ENCODE data around the gene MBD3L4.

DNA sequence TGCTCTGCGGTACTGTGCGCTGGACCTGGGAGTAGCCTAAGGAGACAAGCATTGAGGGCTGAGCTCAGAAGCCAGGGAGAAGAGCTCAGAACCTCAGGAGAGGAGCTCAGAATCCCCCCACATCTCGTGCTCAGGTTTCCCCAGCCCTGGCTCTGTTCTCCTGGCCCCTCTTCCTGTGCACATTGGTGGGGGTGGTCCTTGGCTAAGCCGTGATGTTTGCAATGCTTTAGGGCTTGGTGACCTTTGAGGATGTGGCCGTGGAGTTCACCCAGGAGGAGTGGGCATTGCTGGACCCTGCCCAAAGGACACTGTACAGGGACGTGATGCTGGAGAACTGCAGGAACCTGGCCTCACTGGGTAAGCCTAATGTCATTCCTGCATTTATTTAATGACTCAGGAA is 36.2 kb upstream of the MBD3L4 start:
- TF ChIP-seq, protein P1, sequence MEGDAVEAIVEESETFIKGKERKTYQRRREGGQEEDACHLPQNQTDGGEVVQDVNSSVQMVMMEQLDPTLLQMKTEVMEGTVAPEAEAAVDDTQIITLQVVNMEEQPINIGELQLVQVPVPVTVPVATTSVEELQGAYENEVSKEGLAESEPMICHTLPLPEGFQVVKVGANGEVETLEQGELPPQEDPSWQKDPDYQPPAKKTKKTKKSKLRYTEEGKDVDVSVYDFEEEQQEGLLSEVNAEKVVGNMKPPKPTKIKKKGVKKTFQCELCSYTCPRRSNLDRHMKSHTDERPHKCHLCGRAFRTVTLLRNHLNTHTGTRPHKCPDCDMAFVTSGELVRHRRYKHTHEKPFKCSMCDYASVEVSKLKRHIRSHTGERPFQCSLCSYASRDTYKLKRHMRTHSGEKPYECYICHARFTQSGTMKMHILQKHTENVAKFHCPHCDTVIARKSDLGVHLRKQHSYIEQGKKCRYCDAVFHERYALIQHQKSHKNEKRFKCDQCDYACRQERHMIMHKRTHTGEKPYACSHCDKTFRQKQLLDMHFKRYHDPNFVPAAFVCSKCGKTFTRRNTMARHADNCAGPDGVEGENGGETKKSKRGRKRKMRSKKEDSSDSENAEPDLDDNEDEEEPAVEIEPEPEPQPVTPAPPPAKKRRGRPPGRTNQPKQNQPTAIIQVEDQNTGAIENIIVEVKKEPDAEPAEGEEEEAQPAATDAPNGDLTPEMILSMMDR (conservative IDR thresholded peaks at IDR 0.05; ENCODE audit: low read length) = no peak
- TF ChIP-seq EZH2phosphoT487 (IDR thresholded peaks at IDR 0.05; ENCODE audit: borderline replicate concordance, low read depth, low read length) = no peak

Data from OCI-LY7 (cell line).